Right lung (tissue), 5 donors: Measurements from ENCODE around the gene RAMP1. TPM values are rescaled to one million over a fixed set of nuclear protein-coding genes. Genes with fewer than 3 reads are reported as not detected.
"Not testable (repeated sequence)": the region's sequence is repeated elsewhere in the genome, so short reads cannot be mapped to it uniquely, and the experiment has no call there.

Experiments
- DNase-seq, 2 donors: peaks; one replicate each; pipeline ENCODE4 v3.0.0-alpha.2; 2013
- polyA plus RNA-seq, 5 donors: library from polyadenylated mRNA; unstranded; fragments of 120-200 nt; gene quantifications; one replicate each; pipeline versions ENCODE4 v1.2.1 to v1.2.3, GENCODE V29; 2013; ENCODE audit warnings: inconsistent platforms in 1 of 5, low replicate concordance in 1 of 5; ENCODE audit not compliant: insufficient read length in 5 of 5, insufficient read depth in 1 of 5

Gene RAMP1
- polyA plus RNA-seq, 5 donors: 6.0 to 18.4 (median 9.0) TPM

GRCh38 chr2:237862528-237862895 is 3.1 kb downstream of the RAMP1 start:
- DNase-seq: no peak

DNA sequence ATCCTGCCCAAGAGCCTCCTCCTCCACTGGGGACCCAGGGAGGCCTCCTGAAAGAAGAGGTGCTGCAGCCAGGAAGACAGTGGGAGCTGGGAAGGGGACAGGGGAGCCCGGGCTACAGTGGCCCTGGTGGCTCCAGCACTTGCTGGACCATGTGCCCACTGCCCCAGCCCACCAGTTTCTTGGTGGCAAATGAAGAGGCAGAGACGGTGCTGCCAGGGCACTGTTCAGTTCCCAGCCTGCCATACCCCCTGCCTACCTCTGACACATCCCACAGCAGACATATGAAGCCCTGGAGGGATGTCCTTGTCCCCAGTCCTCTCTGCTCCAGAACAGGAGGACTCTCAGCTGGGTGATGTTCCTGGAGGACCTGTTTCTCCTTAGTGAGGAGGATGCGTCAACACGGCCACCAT is 3.7 kb downstream of the RAMP1 start:
- no peak for DNase-seq

- DNase-seq: no peak
Observed at GRCh38 chr2:237863689-237864443, 4.4 kb downstream of the RAMP1 start.

- no peak for DNase-seq
Observed at GRCh38 chr2:237864444-237864931, 5.1 kb downstream of the RAMP1 start.

GRCh38 chr2:237864940-237865622 is 5.7 kb downstream of the RAMP1 start:
- DNase-seq: no peak

DNA sequence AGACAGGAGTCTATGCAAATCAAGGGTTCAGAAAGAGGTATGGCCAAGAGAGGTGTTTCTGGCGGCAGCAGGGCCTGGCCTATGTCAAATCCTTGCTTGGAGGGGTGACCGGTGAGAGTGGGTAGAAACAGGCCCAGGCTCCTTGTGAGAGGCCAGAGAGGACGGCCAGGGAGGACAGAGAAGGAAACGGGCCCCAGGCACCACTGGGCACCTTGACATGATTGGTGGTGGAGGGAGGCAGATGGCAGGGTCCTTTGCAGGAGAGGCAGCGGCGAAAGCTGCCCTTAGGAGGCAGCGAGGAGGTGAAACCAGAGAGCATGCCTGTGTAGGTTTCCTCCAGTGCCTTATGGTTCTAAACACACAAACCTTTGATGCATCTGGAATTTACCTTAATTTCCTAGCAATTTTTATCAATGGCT is 6.2 kb downstream of the RAMP1 start:
- no peak for DNase-seq

DNA sequence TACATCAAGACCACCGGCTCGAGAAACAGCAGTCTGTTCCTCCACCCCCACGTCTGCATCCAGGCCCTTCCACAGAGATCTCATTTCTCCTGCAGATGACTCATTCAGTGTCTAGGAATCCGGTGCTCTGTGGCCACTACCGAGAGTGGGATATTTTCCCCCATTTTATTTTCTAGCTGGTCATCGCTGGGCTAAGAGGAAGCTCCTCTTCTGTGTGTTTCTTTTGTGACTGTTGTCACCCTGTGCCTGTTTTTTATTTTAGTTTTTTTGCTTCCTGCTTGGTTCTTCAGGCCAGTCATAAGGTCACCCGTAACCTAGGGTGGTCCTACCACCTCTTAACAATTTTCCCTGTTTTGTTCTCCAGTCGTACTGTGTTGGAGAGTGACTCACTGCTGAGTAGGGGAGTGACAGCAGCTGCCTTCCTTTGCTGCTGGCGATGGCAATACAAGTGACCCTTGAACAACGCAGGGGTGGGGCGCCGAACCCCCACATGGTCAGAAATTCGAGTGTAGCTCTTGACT is 6.7 kb downstream of the RAMP1 start:
- no peak for DNase-seq

GRCh38 chr2:237867465-237867864 is 8.0 kb downstream of the RAMP1 start:
- DNase-seq: no peak

- DNase-seq: not testable (repeated sequence)
Observed at GRCh38 chr2:237868074-237868473, 8.7 kb downstream of the RAMP1 start.

DNA sequence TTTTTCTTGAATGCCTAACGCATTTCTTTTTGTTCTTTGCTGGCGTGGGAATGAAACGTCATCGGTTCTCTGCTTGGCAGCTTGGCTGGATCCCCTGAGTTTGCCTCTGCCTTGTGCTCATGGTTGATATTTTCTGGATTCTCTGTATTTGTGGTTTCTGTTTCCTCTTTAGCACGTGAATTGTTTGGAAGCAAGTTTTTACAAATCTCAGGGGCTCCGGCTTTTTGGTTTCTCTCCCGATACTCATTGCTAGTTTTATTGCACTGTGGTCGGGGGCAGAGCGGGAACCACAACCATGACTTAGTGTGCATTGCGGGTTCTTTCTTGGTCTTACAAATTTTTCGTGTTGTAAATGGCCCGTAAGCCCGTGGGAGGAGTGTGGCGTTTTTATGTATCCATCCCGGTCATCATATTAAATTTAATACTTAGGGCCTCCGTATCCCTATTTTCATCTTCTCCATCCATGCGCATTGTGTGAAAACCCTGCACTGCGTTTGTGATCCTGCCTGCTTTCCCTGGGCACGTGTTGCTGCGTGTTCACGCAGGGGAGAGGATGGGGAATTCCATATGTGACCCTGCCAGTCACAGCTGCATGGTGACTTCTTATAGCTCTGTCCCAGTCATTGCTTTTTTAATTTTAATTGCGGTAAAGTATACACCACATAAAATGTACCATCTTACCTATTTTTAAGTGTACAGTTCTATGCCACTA is 9.4 kb downstream of the RAMP1 start:
- no peak for DNase-seq

DNA sequence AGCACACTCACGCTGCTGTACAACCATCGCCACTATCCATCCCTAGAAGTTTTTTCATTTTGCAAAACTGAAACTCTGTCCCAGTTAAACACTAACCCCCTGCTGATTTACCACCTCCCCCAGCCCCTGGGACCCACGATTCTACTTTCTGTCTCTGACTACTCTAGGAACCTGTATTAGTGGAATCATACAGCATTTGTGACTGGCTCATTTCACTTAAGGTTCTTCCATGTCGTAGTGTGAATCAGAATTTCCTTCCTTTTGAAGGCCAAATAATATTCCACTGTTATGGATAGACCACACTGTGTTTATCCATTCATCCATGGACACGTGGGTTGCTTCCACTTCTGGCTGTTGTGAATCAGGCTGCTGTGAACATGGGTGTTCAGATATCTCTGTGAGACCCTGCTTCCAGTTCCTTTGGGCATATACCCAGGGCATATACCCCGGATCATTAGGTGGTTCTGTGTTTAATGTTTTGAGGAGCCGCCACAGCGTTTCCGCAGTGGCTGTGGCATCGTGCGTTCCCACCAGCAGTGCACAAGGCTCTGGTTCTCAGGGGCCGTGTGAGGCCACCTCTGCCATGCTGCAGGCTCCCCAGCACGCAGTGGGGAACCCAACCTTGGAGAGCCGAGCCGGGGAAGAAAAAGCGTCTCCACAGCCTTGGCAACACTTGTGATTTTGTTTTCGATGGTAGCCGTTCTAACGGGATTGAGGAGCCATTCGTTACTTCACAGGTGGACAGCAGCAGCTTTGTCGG is 10.1 kb downstream of the RAMP1 start:
- DNase-seq: no peak

DNA sequence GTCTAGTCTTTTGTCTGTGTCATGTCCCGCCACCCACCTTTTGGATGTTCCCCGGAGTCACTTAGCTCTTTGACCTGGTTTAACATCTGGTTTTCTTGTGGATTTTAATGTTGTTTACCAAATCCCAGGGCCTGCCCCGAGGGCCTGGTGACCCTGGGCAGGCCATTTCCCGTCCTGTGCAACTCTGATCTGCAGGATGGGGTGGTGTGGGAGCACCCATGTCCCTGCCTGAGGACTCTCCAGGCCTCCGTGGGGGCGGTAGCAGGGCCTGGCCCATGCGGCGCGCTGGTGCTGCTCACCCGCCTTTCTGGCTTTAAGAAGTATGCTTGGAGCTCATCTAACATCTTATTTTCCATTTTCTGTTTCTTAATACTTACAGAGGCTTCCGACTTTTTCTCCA is 10.7 kb downstream of the RAMP1 start:
- DNase-seq: no peak

DNA sequence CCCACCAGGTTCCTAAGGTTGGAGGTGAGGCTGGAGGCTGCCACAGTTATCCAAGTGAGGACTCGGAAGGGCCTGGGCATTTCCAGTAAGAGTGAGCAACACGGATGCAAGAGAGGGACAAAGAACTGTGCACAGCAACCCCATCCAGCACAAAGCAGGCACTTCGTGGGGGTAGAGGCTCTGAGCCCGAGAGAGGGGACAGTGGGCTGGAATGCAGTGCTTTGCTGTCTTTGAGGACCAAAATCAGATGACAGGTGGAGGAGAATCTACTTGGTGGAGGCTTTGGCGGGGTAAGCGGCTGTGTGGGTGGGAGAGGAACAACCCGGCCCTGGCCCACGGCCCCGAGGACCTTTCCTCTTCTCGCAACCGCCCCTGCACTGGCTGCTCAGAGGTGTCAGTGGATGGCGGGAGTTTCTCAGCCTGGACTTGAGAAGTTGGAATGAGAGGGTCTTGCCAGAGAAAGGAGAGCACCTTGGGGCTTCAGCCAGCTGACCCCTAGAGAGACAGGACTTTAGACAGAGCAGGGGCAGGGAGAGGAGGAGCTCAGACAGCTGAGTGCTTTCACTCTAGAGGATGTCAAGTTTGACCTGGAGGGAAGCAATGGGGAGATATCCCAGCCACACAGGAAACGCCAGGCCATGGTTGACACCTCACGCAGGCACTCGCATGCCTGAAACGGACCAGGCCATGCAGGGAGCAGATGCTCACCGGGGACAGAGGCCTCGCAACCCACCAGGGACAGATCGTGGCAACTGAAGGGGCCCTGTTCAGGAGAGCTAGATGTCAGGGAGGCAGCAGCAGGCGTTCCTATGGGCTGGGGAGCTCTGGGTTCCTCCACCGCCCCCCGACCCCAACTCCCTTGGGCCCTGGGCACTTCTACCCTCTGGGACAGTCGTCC is 11.6 kb downstream of the RAMP1 start:
- DNase-seq: no peak

GRCh38 chr2:237872178-237872887 is 12.9 kb downstream of the RAMP1 start:
- DNase-seq: no peak

DNA sequence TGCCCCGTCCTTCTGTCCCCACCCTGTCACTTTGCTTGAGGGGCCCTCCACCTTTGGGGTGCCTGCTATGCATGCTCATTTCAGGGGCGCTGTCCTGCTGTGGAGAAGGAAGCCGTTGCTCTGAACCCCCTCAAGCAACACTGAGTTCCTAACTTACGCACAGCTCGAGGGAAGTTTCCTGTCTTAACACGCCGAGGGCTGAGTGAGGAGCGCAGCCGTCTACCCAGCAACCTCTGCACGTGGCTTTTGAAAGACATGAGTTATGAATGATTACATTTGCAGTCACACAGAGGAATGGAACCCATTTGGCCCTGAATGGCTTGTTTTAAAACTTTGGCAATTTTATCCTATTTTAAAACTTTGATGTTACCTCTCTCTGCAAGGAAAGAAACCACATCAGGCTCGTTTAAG is 14.0 kb downstream of the RAMP1 start:
- DNase-seq: no peak

DNA sequence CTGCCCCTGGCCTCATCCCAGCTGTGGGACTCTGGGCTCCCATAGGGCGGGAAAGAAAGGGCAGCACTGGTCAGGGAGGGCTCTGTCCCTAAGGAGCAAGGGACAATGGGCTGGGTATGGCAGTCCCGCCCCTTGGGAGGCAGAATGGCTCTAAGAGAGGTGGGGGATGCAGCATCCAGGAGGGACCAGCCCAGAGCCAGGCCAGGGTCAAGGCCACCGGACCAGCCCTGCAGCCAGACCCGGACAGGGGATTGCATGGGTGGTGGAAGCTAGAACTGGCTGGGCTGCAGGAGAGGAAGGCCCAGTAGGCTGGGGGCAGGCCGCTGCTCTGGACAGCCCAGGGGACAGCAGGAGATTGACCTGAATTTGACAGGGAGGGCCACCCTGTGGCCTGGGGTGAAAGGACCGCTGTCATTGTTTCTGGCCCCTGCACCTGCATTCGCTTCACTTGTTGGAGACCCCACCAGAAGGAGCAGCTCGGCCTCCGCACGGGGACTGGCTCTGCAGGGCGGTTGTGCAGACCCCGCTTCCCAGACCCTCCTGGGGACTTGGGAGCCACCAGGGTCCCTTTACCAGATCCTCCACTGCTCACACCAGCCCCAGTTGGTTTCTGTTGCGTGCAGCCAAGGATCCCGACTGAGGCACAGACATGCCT is 14.6 kb downstream of the RAMP1 start:
- DNase-seq: no peak

GRCh38 chr2:237874585-237875161 is 15.2 kb downstream of the RAMP1 start:
- no peak for DNase-seq

DNA sequence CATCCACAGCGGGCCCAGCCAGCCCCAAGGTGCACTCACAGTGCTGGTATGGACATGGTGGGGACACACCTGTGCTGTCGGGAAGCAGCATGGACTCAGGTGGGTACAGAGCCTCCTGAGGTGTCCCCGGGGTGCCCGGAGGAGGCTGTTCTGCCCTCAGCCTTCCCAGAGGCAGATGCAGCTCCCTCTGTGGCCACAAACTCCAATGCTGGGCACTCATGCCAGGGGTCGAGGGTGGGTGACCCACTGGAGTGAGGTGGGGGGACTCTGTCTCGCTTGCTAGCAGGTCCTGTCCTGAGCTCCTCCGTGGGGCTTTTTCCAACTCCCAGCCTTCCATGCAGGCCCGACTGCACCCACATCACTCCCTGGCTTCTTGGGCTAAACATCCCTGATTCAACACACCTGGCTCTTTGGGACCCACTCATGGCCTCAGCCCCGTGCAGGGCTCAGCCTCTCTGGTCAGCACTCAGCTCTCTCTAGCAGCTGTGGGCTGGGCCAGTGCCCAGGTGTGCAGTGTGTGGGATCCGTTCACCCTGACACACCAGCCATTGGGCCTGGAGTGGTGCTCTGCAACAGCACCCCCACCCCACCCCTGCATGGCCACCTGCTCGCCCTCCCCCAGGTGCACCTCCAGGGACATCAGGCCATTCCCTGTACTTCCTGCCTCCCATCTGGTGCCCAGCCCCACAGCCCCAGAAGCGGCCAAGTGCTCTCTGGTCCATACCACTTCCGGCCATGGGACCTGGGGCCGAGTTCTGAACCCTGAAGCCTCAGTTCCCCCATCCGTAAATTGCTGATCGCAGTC is 16.0 kb downstream of the RAMP1 start:
- no peak for DNase-seq
